H1 (cell line): ENCODE results near the gene ABCA13. TPM values are rescaled to one million over a fixed set of nuclear protein-coding genes. Genes with fewer than 3 reads are reported as not detected.

ENCODE experiments used
- CTCF ChIA-PET: fragments of 300-600 bp; sonication (Branson Sonifier 250); formaldehyde crosslinking; loops from one replicate; lab custom pipeline; 2021; ENCODE audit not compliant: partially characterized antibody; lab: Charles Lee
- POLR2A ChIA-PET: fragments of 300-600 bp; sonication (Branson Sonifier 250); formaldehyde crosslinking; loops from one replicate; lab custom pipeline; 2021; ENCODE audit warnings: inconsistent platforms; ENCODE audit not compliant: partially characterized antibody; lab: Charles Lee
- DNase-seq, 2 experiments: peaks; one replicate each; pipeline versions ENCODE4 v3.0.0 to v3.0.0-alpha.2; 2010 to 2022; ENCODE audit warnings: low spot score in 2 of 2, low read depth in 1 of 2, mixed read lengths in 1 of 2
- FAIRE-seq: peaks from 2 replicates; lab custom pipeline; 2011; peaks lifted over from hg19 to GRCh38; lab: Jason Lieb, UNC
- H2AFZ ChIP-seq: 2 replicates; pipeline ENCODE4 v1.8.1; 2012; ENCODE audit warnings: low read length, inconsistent platforms
- H2AK5ac ChIP-seq: 2 replicates; pipeline ENCODE4 v1.6.1; 2013; ENCODE audit warnings: low read depth, low read length
- H2BK120ac ChIP-seq: replicated peaks from 2 replicates; pipeline ENCODE3; 2013; ENCODE audit warnings: low read depth, low read length, inconsistent platforms
- H2BK12ac ChIP-seq: 2 replicates; pipeline ENCODE4 v1.6.1; 2013; ENCODE audit warnings: low read depth, low read length
- H2BK15ac ChIP-seq: 2 replicates; pipeline ENCODE4 v1.6.1; 2013; ENCODE audit warnings: low read length
- H2BK20ac ChIP-seq: 2 replicates; pipeline ENCODE4 v1.6.1; 2013; ENCODE audit warnings: low read length
- H2BK5ac ChIP-seq: 2 replicates; pipeline ENCODE4 v1.6.1; 2013; ENCODE audit warnings: low read depth, low read length
- H3K14ac ChIP-seq: 2 replicates; pipeline ENCODE4 v1.6.1; 2013; ENCODE audit warnings: inconsistent platforms; ENCODE audit not compliant: insufficient read length
- H3K18ac ChIP-seq: 2 replicates; pipeline ENCODE4 v1.6.1; 2013; ENCODE audit warnings: low read length; ENCODE audit errors: extremely low read depth
- H3K23ac ChIP-seq: 2 replicates; pipeline ENCODE4 v1.6.1; 2013; ENCODE audit warnings: inconsistent platforms; ENCODE audit not compliant: insufficient read length
- H3K23me2 ChIP-seq: 2 replicates; pipeline ENCODE4 v1.6.1; 2013; ENCODE audit warnings: low read depth, low read length
- H3K27ac ChIP-seq: 2 replicates; pipeline ENCODE4 v1.6.1; 2011; ENCODE audit warnings: low read depth, low read length, inconsistent platforms
- H3K27me3 ChIP-seq, 4 experiments: replicated peaks in 1 of 4; 1 replicate in 1 of 4; 2 replicates in 3 of 4; pipeline versions ENCODE4 v1.6.1 to v1.8.1; 2011 to 2013; ENCODE audit warnings: low read length in 3 of 4, mild to moderate bottlenecking in 3 of 4, inconsistent platforms in 2 of 4, mixed read lengths in 2 of 4, moderate library complexity in 1 of 4; ENCODE audit not compliant: control insufficient read depth in 3 of 4, insufficient read depth in 3 of 4; ENCODE audit errors: extremely low read depth in 1 of 4
- H3K36me3 ChIP-seq, 4 experiments: 2 replicates each; pipeline versions ENCODE4 v1.6.1 to v1.8.1; 2011 to 2013; ENCODE audit warnings: mild to moderate bottlenecking in 4 of 4, low read length in 3 of 4, moderate library complexity in 2 of 4, control low read depth in 1 of 4, inconsistent platforms in 1 of 4; ENCODE audit not compliant: insufficient read depth in 4 of 4, control insufficient read depth in 2 of 4
- H3K4ac ChIP-seq: replicated peaks from 2 replicates; pipeline ENCODE3; 2013; ENCODE audit warnings: low read length, low read depth, mixed read lengths, inconsistent platforms; ENCODE audit not compliant: insufficient read length
- H3K4me1 ChIP-seq, 4 experiments: replicated peaks in 1 of 4; 1 replicate in 1 of 4; 2 replicates in 3 of 4; pipeline versions ENCODE4 v1.6.1 to v1.8.1; 2011 to 2013; ENCODE audit warnings: low read length in 3 of 4, inconsistent platforms in 2 of 4, mixed read lengths in 1 of 4; ENCODE audit not compliant: insufficient read depth in 4 of 4, control insufficient read depth in 3 of 4
- H3K4me2 ChIP-seq, 2 experiments: 2 replicates each; pipeline versions ENCODE4 v1.6.1 to v1.8.1; 2011 to 2013; ENCODE audit warnings: low read depth in 2 of 2, low read length in 2 of 2, control low read depth in 1 of 2, inconsistent platforms in 1 of 2, mild to moderate bottlenecking in 1 of 2; ENCODE audit not compliant: insufficient read depth in 1 of 2
- H3K4me3 ChIP-seq, 4 experiments: fragments of 200-600, 300-600 bp in 1 of 4; sonication (generic), shearing (Covaris generic), sonication (Bioruptor Twin) in 1 of 4; 2 replicates each; pipeline versions ENCODE4 v1.5.1 to v1.8.1; 2011 to 2016; ENCODE audit warnings: low read length in 4 of 4, low read depth in 3 of 4, control low read depth in 2 of 4, inconsistent platforms in 2 of 4, mild to moderate bottlenecking in 2 of 4, mixed read lengths in 1 of 4, moderate library complexity in 1 of 4; ENCODE audit not compliant: insufficient read depth in 2 of 4; ENCODE audit errors: extremely low read depth in 1 of 4
- H3K56ac ChIP-seq: replicated peaks from 2 replicates; pipeline ENCODE3; 2013; ENCODE audit warnings: low read depth, mild to moderate bottlenecking, mixed read lengths, low read length, inconsistent platforms; ENCODE audit not compliant: insufficient read length
- H3K79me1 ChIP-seq: 2 replicates; pipeline ENCODE4 v1.6.1; 2013; ENCODE audit warnings: low read depth, low read length, control low read depth
- H3K79me2 ChIP-seq, 2 experiments: 2 replicates each; pipeline versions ENCODE4 v1.6.1 to v1.8.1; 2012 to 2013; ENCODE audit warnings: low read length in 2 of 2, mild to moderate bottlenecking in 2 of 2, inconsistent platforms in 1 of 2; ENCODE audit not compliant: insufficient read depth in 2 of 2, control insufficient read depth in 1 of 2
- H3K9ac ChIP-seq, 4 experiments: replicated peaks in 1 of 4; 1 replicate in 1 of 4; 2 replicates in 3 of 4; pipeline versions ENCODE4 v1.6.1 to v1.8.1; 2011 to 2013; ENCODE audit warnings: low read depth in 3 of 4, low read length in 3 of 4, control low read depth in 2 of 4, mild to moderate bottlenecking in 2 of 4, moderate library complexity in 2 of 4, inconsistent platforms in 1 of 4; ENCODE audit errors: extremely low read depth in 1 of 4
- H3K9me3 ChIP-seq, 2 experiments: 2 replicates each; pipeline versions ENCODE4 v1.6.1 to v1.8.1; 2012 to 2013; ENCODE audit warnings: mild to moderate bottlenecking in 2 of 2, moderate library complexity in 2 of 2, control low read depth in 1 of 2, inconsistent platforms in 1 of 2, low read depth in 1 of 2, low read length in 1 of 2, mixed read lengths in 1 of 2; ENCODE audit not compliant: insufficient read depth in 2 of 2
- H4K20me1 ChIP-seq, 2 experiments: replicated peaks in 1 of 2; 2 replicates each; pipeline versions ENCODE3 to v1.8.1; 2011 to 2013; ENCODE audit warnings: inconsistent platforms in 2 of 2, low read length in 2 of 2, mild to moderate bottlenecking in 1 of 2; ENCODE audit not compliant: insufficient read depth in 2 of 2, control insufficient read depth in 1 of 2
- H4K5ac ChIP-seq: 2 replicates; pipeline ENCODE4 v1.6.1; 2013; ENCODE audit warnings: low read length, low read depth, mixed read lengths, inconsistent platforms; ENCODE audit not compliant: insufficient read length
- H4K8ac ChIP-seq: 2 replicates; pipeline ENCODE4 v1.8.0; 2013; ENCODE audit warnings: mild to moderate bottlenecking, moderate library complexity, low read length, inconsistent platforms; ENCODE audit not compliant: insufficient read depth; ENCODE audit errors: extremely low read depth
- H4K91ac ChIP-seq: replicated peaks from 2 replicates; pipeline ENCODE3; 2013; ENCODE audit warnings: low read length, mixed read lengths, inconsistent platforms; ENCODE audit not compliant: insufficient read length
- CBX8 ChIP-seq: fragments of 300-800, 300-1000 bp; sonication (generic); IDR thresholded peaks from 2 replicates; pipeline ENCODE4 v1.7.1; 2016; ENCODE audit warnings: low read depth, low read length, borderline replicate concordance
- HDAC6 ChIP-seq: IDR thresholded peaks from one replicate; pipeline ENCODE4 v1.7.1; 2012; ENCODE audit warnings: low read depth, mild to moderate bottlenecking, inconsistent platforms, low read length, moderate library complexity
- RAD21 ChIP-seq, 2 experiments: IDR thresholded peaks in 1 of 2; conservative IDR thresholded peaks in 1 of 2; 2 replicates each; pipeline ENCODE4 v1.6.1; 2011; ENCODE audit warnings: low read depth in 2 of 2, low read length in 2 of 2, improper control_type of control experiment in 1 of 2, inconsistent platforms in 1 of 2, mild to moderate bottlenecking in 1 of 2, moderate library complexity in 1 of 2
- SUZ12 ChIP-seq: fragments of 200-600 bp; sonication (generic); IDR thresholded peaks from 2 replicates; pipeline ENCODE4 v1.6.1; 2012; ENCODE audit warnings: mild to moderate bottlenecking, inconsistent platforms, low read length, moderate library complexity, mixed read lengths
- TEAD4 ChIP-seq: IDR thresholded peaks from 2 replicates; pipeline ENCODE4 v1.6.1; 2012; ENCODE audit warnings: low read depth, low read length, inconsistent platforms, mixed read lengths
- WGBS, 2 experiments: shearing (Covaris generic) in 1 of 2; methylation state at CpG; one replicate each; pipeline versions ENCODE4 v1.1.6 to v1.1.7; 2013 to 2015; ENCODE audit warnings: low lambda C conversion rate in 2 of 2, mixed read lengths in 2 of 2, inconsistent platforms in 1 of 2, low coverage in 1 of 2, missing lambda C conversion rate in 1 of 2; ENCODE audit not compliant: insufficient replicate concordance in 2 of 2, insufficient coverage in 1 of 2, insufficient read length in 1 of 2; ENCODE audit errors: extremely low coverage in 1 of 2, missing lambda C conversion rate in 1 of 2; 5-methylcytosine and 5-hydroxymethylcytosine counted together
- polyA plus RNA-seq, 7 experiments: library from polyadenylated mRNA; depleted of rRNA in 3 of 7; stranded (reverse) in 5 of 7; unstranded in 2 of 7; fragments of >200 nt in 5 of 7; fragments of 200-250 nt in 2 of 7; gene quantifications; 1 replicate in 5 of 7; 2 replicates in 1 of 7; 4 replicates in 1 of 7; pipeline versions ENCODE4 v1.2.1 to v1.2.3, GENCODE V29; 2011 to 2013; ENCODE audit warnings: missing spikeins in 2 of 7, mixed read lengths in 2 of 7
- total RNA-seq: library from RNA; stranded (reverse); fragmentation: NEBNext Ultra II Directional; extraction: Animal tissue kit (Norgen Biotek cat#: 25700); gene quantifications from 2 replicates; pipeline ENCODE4 v1.2.1, GENCODE V29; 2021
- TF ChIP-seq, protein P1 (sequence below), 3 experiments: IDR thresholded peaks; 1 replicate in 2 of 3; 2 replicates in 1 of 3; pipeline versions ENCODE4 v1.5.1 to v1.6.1; 2011; ENCODE audit warnings: low read length in 3 of 3, mild to moderate bottlenecking in 3 of 3, inconsistent platforms in 2 of 3, low read depth in 1 of 3, moderate library complexity in 1 of 3; ENCODE audit not compliant: insufficient read depth in 1 of 3; ENCODE audit errors: control extremely low read depth in 1 of 3

ABCA13 gene
- total and polyA plus RNA-seq, 2 of the 8 experiments (the other 6 are each of a cell fraction or from before 2014, with no cell fraction given), result 0.07 to 0.09 TPM

DNA sequence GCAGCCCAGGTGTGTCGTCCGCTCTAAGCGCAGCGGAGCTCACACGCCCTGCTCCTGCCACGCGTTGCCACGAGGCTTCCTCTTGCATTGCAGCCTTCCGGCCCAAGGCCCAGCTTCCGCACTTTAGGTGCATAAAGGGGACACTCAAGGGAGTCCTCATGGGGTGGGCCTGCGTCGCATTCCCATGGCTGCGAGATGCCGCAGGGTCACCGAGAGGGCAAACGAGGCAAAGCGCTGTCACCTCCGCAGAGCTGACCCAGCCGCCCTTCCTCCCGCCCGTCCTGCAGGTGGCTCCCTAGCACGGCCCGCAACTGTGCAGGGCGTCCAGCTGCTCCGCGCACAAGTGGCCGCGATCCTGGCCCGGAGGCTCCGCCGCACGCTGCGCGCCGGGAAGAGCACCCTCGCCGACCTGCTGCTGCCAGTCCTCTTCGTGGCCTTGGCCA lies 283.5 kb downstream of the ABCA13 start:
- Histone ChIP-seq H4K91ac (no peak overlapping the region), H2AK5ac (no peak overlapping the region), H3K23ac (no peak overlapping the region), H3K4me3 (no peak overlapping the region), H3K4me2 (no peak overlapping the region), H3K36me3 (no peaks in the 10 kb centered on the region), H3K56ac (no peak overlapping the region), H2BK5ac (no peak overlapping the region), H2BK120ac (no peak overlapping the region), H4K20me1 (no peaks in the 10 kb centered on the region), H2BK20ac (no peak overlapping the region), H3K79me1 (no peaks in the 10 kb centered on the region), H2BK12ac (peak overlapping the region; percentile 50; the same call in 1 of the 2 replicates), H3K9ac (no peak overlapping the region), H3K27ac (no peak overlapping the region), H4K5ac (no peak overlapping the region), H3K79me2 (no peaks in the 10 kb centered on the region), H3K27me3 (no peaks in the 10 kb centered on the region), H2BK15ac (no peak overlapping the region), H3K23me2 (no peaks in the 10 kb centered on the region), H2AFZ (no peak overlapping the region), H3K4me1 (no peaks in the 10 kb centered on the region), H3K14ac (no peak overlapping the region), H3K4ac (no peak overlapping the region), H3K9me3 (no peaks in the 10 kb centered on the region; a peak in 1 of 4 replicates), H4K8ac (no peak overlapping the region), H3K18ac (no peak overlapping the region)
- ChIA-PET POLR2A (no interaction called here), CTCF (interaction anchor here (0.7 to 2.1 kb wide), 10 partner anchors 10 to 567 kb away, joined by 3 to 6 read pairs (median 3); no protein-coding TSS in a partner anchor)
- FAIRE-seq (no peak), DNase-seq (peak in 1 of 2 experiments; percentile 52)
- WGBS, 2 experiments, result 94% methylated on average over 26 of the region's 38 CpGs; no CpG with 5 or more reads in 1 of the 2 experiments
- peak; percentile 22 to 50; a peak in 3 of 4 replicates for TF ChIP-seq RAD21 (IDR thresholded peaks at IDR 0.05 in 1 of 2, conservative IDR thresholded peaks at IDR 0.05 in 1 of 2; ENCODE audit: low read depth in 2 of 2, low read length in 2 of 2)
- TF ChIP-seq CBX8, result no peak
- no peak for TF ChIP-seq SUZ12
- TF ChIP-seq HDAC6, result no peak
- TF ChIP-seq, protein P1, sequence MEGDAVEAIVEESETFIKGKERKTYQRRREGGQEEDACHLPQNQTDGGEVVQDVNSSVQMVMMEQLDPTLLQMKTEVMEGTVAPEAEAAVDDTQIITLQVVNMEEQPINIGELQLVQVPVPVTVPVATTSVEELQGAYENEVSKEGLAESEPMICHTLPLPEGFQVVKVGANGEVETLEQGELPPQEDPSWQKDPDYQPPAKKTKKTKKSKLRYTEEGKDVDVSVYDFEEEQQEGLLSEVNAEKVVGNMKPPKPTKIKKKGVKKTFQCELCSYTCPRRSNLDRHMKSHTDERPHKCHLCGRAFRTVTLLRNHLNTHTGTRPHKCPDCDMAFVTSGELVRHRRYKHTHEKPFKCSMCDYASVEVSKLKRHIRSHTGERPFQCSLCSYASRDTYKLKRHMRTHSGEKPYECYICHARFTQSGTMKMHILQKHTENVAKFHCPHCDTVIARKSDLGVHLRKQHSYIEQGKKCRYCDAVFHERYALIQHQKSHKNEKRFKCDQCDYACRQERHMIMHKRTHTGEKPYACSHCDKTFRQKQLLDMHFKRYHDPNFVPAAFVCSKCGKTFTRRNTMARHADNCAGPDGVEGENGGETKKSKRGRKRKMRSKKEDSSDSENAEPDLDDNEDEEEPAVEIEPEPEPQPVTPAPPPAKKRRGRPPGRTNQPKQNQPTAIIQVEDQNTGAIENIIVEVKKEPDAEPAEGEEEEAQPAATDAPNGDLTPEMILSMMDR (IDR thresholded peaks at IDR 0.05; ENCODE audit: control extremely low read depth in 1 of 3, insufficient read depth in 1 of 3, low read depth in 1 of 3, low read length in 3 of 3), result peak; percentile 17 to 38 (median 36); a peak in 2 of 4 replicates
- no peak for TF ChIP-seq TEAD4
